Subcutaneous adipose tissue (tissue), 4 donors: ENCODE measurements around the gene LRP1B. TPM values are rescaled to one million over a fixed set of nuclear protein-coding genes. Genes with fewer than 3 reads are reported as not detected.

Experiments
- total RNA-seq, 4 donors: library from RNA; depleted of rRNA; stranded (reverse); fragments of >200 nt; gene quantifications; one replicate each; pipeline ENCODE4 v1.1.0, GENCODE V29; 2016
- TF ChIP-seq, protein P1 (sequence below): fragments of 450-650 bp; IDR thresholded peaks from one replicate; pipeline ENCODE4 v1.5.1; 2016; ENCODE audit warnings: low read depth, mild to moderate bottlenecking, control low read depth, antibody characterized with exemption, moderate library complexity

The LRP1B gene
- total RNA-seq, 4 donors from 2014 or later: 4.2 to 50.2 (median 14.7) TPM

DNA sequence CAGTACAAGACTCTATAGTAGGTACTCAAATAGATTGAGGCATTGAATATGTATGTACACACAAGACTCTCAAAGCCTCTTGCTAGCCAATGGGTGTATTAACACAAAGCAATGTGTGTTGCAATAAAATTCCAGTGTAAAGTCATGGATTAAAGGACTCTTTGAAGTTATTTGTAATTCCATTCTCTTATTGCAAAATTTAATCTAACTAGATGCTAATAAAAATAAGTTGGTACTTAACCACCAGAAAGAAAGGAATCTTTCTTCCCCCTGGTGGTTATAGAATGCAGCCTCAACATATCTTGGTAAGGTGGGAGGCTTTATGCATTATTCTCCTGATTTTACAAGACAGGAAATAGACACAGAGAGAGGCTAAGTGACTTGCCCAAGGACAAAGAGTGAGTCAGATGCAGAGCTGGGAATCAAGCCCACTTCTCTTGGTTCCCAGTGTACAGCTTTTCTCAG, 18.0 kb downstream of the LRP1B start:
- TF ChIP-seq, protein P1, sequence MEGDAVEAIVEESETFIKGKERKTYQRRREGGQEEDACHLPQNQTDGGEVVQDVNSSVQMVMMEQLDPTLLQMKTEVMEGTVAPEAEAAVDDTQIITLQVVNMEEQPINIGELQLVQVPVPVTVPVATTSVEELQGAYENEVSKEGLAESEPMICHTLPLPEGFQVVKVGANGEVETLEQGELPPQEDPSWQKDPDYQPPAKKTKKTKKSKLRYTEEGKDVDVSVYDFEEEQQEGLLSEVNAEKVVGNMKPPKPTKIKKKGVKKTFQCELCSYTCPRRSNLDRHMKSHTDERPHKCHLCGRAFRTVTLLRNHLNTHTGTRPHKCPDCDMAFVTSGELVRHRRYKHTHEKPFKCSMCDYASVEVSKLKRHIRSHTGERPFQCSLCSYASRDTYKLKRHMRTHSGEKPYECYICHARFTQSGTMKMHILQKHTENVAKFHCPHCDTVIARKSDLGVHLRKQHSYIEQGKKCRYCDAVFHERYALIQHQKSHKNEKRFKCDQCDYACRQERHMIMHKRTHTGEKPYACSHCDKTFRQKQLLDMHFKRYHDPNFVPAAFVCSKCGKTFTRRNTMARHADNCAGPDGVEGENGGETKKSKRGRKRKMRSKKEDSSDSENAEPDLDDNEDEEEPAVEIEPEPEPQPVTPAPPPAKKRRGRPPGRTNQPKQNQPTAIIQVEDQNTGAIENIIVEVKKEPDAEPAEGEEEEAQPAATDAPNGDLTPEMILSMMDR: no peak

DNA sequence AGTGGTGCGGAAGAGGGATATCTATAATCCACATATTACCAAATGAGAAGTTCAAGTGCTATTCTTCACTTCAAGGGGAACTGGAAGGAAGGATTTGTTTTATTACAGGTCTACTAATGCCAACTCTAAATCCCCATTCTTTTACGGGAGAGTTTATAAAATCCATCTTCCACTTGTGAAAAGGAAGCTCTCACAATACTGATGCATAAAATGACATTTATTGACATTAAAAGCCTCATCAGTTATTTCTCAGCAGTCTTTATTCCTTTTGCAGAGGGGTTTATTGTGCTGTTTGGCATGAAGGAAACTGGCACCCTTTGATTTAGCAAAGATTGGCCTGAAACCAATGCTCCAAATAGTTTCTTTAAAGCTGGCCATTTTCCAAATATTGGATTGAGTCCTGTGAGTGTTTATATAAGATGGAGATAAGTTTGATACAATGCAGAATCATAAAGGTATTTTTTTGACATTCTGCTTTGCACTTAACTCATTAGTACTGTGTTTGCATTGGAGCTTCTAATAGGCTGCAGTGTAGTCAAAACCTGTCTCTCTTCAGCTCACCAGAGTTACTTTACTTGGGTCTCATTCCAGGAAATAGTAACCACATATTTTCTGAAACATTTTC, 26.6 kb downstream of the LRP1B start:
- TF ChIP-seq, protein P1: no peak

DNA sequence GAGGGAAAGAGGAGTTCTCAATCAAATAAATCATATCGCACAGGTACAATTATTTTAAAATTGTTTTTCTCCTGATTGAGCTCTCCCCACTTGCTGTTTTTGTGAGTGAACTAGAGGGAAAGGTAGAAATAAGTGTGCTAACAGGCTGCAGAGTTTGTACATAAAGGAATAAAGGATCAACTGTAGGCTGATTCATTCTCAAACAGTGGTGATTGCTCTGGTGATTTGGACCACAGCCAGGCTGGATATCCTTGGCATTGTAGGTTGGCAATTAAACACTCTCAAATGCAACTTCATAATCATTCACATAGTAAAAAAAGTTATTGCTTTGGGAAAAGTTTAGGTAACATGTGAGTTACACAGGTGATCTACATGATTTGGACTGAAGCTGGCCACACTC, 29.8 kb downstream of the LRP1B start:
- TF ChIP-seq, protein P1: no peak

DNA sequence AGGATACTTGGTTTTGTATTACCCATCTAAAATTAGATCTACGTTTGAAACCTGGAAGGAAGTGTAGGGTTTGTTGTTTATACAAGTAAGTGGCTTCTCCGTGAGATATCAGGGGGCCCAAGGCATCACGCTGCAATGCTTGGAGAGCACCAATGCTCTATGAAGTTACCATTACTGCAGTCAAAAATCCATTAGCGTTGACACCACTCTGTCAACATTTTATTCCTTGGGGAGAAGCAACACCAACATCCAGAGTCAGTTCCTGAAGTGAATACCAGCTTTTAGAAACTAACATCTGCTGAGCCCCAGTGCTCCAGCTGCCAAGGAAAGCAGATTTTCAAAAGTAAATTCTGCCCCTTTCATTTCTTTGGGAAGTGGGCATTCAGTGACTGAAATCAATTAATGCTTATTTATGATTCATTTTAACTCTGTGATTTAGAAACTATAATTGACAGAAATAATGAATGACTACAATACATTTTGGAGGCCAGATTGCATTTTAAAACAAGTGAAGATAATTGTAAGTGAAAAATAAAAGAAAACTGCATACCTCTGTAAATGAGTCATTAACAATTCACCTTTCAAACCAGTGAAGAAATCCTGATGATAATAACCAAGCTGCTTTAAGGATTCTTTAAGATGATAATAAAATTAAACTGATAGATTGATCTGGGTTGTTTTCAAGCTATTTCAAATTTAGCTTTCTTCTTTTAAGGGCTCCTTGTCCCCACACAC, 30.5 kb downstream of the LRP1B start:
- TF ChIP-seq, protein P1: no peak

DNA sequence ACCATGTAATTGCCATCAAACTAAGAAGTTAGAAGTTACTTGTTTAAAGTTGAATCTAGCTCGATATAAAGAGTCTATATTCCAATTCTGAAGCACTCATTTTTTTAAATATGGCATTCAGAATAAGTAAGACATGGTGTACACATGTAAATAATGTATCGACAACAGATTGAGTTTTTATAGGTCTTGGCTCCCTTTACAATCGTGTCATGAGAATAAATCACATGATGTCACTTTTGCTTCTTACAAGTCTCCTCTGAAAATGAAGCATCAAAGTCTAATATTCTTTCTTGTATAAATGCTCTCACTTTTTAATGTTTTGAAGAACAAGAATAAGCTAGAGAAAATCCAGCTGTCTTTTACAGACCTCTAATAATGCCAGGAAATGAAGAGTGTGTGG, 33.1 kb downstream of the LRP1B start:
- TF ChIP-seq, protein P1: no peak

DNA sequence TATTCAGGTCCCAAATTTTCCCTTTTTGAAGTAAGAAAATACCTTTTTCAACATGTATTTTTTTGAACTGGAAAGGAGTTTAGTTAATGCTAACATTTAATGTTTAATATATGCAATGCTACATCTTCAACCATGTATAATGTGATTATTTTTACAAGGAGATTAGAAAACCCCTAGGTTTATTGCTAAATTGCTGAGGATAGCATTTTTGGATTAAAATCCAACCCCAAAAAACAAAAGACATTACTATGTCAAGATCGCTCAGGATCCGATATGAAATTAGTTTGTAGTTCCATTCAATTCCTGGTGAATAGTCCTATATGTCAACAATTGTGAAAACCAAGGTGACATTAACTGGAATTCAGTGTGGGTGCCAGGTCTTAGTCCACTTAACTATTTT, 35.2 kb downstream of the LRP1B start:
- TF ChIP-seq, protein P1: no peak

DNA sequence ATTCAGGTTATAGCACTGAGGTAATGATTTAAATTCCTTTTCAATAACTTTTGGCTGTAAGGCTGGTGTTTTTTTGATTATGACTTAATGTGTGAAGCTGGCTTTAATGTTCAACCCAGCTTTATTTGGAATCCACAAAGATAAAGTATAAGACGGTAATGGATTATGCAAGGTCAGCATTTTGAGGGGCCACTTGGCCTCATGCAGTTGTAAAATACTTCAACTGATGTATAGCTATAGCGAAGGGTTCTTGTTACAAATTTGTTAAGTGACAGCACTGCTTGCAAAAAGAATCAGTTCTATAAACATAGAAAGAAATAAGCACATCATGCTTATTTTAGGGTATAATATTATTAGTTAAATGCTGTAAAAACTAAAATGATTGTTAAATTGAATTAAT, 36.6 kb downstream of the LRP1B start:
- TF ChIP-seq, protein P1: no peak
